ENCODE data around the gene SLC4A1.
"Not testable (repeated sequence)": the region's sequence is repeated elsewhere in the genome, so short reads cannot be mapped to it uniquely, and the experiment has no call there.

Gene SLC4A1

GRCh38 chr17:44255915-44256314 is 12.0 kb downstream of the SLC4A1 start:
- no peak for DNase-seq

- no peak for DNase-seq
Observed at GRCh38 chr17:44254361-44255095, 13.4 kb downstream of the SLC4A1 start.

- no peak for DNase-seq
Observed at GRCh38 chr17:44253006-44253405, 14.9 kb downstream of the SLC4A1 start.

- DNase-seq, result no peak
Observed at GRCh38 chr17:44251062-44251461, 16.9 kb downstream of the SLC4A1 start.

- DNase-seq, result no peak
Observed at GRCh38 chr17:44249501-44250246, 18.3 kb downstream of the SLC4A1 start.

GRCh38 chr17:44247876-44248736 is 19.8 kb downstream of the SLC4A1 start:
- no peak for DNase-seq

GRCh38 chr17:44247440-44247841 is 20.5 kb downstream of the SLC4A1 start:
- no peak for DNase-seq

- no peak for DNase-seq
Observed at GRCh38 chr17:44241106-44241624, 26.8 kb downstream of the SLC4A1 start.

- not testable (repeated sequence) for DNase-seq
Observed at GRCh38 chr17:44237886-44238285, 30.0 kb downstream of the SLC4A1 start.

- no peak for DNase-seq
Observed at GRCh38 chr17:44236444-44236991, 31.4 kb downstream of the SLC4A1 start.

- no peak for DNase-seq
Observed at GRCh38 chr17:44235583-44235936, 32.4 kb downstream of the SLC4A1 start.

- no peak for DNase-seq
Observed at GRCh38 chr17:44233582-44233981, 34.4 kb downstream of the SLC4A1 start.

GRCh38 chr17:44232061-44232460 is 35.9 kb downstream of the SLC4A1 start:
- DNase-seq, result no peak

- DNase-seq, result no peak
Observed at GRCh38 chr17:44230140-44230539, 37.8 kb downstream of the SLC4A1 start.

- DNase-seq, result no peak
Observed at GRCh38 chr17:44229090-44229489, 38.8 kb downstream of the SLC4A1 start.

- DNase-seq, result no peak
Observed at GRCh38 chr17:44223541-44224071, 44.3 kb downstream of the SLC4A1 start.

- peak; percentile 77 for DNase-seq
Observed at GRCh38 chr17:44222112-44222869, 45.6 kb downstream of the SLC4A1 start.

GRCh38 chr17:44221862-44222111 is 46.1 kb downstream of the SLC4A1 start:
- peak; percentile 76 for DNase-seq

GRCh38 chr17:44221084-44221861 is 46.7 kb downstream of the SLC4A1 start:
- DNase-seq, result peak; percentile 86

GRCh38 chr17:44220213-44221083 is 47.5 kb downstream of the SLC4A1 start:
- DNase-seq, result peak; percentile 88
